Activated CD8-positive, alpha-beta memory T cell treated with anti-CD3 and anti-CD28 coated beads, Interleukin-2, amount 50 U/mL, for 4 hours (primary cell): Measurements from ENCODE around the gene EYA3.

Experiments
- DNase-seq: peaks from one replicate; pipeline ENCODE4 v3.0.0-alpha.2; 2020

The EYA3 gene

GRCh38 chr1:28088168-28088961 is at the start of gene EYA3:
TSS of gene EYA3 (minus strand) at chr1:28088610. CDS start at chr1:28058026, 30,584 bp downstream.
- DNase-seq, result peak; percentile 99

GRCh38 chr1:28136922-28137613 is 48.7 kb upstream of the EYA3 start:
- no peak for DNase-seq

GRCh38 chr1:28136169-28136921 is 47.9 kb upstream of the EYA3 start:
- DNase-seq, result no peak

DNA sequence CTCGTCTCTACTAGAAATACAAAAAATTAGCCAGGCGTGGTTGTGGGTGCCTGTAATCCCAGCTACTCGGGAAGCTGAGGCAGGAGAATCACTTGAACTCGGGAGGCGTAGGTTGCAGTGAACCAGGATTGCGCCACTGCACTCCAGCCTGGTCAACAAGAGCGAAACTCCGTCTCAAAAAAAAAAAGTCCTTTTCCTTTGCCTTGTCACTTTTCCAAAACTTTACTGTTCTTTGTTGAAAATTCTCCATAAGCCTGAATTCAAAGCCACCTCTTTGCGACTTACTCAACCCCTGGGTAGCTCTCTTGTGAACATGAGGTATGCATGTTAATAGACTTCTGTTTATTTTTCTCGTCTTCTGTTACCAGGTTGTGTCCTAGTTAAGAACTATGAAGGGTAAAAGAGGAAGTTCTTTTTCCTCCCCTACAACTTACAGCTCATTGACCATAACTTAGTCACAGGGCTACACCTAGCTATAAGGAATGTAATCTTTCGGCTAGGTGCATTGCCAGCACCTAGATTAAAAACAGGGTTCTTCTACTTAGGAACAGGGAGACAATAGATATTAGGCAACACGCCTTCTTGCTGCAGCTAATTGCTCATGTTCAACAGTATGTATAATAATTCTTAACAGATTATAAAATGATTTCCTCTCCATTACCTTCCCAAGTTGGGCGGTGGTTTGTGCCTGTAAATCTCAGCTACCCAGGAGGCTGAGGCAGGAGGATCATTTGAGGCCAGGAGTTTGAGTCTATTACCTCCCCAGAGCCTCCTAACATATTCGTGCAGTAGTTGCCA is 47.2 kb upstream of the EYA3 start:
- no peak for DNase-seq

- no peak for DNase-seq
Observed at GRCh38 chr1:28134651-28135207, 46.3 kb upstream of the EYA3 start.

DNA sequence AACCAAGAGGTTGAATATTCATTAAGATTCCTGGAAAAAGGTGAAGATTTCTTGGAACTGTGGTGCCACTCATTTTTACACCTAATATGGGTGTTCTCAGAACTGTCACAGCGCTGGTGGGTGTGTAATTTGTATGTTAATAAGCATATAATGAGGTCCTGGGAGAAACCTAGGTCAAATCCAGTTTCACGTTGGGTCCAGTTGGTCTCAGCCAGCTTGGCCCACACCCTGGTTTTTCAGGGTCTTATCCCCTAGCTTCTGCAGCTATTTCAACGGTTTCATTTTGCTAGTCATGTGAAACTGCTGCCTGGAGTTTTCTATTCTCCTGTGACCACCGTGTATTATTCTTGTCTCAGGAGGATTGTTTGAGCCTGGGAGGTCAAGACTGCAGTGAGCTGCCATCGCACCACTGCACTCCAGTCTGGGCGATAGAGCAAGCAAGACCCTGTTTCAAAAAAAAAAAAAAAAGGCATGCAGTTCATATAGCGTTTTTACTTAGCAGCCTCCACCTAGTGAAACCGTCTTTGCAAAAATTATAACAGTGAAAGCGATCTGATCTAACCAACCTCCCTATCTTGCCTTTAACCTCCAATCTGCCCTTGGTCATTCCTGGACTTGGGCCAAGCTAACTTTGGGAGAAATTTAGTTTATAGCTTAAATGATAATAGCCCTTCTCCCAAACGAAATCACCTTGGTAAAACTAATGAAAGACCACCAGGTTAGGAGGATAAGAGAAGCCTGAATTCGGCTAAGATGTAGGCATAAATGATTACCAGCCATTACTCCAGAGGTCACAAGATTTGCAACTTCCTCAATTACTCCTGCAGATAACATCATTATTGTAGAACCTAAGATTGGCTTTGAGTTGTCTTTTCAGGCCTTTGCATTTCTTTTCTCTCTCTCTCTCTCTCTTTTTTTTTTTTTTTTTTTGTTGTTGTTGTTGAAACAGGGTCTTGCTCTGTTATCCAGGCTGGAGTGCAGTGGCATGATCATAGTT is 44.1 kb upstream of the EYA3 start:
- DNase-seq, result no peak

GRCh38 chr1:28130901-28131300 is 42.5 kb upstream of the EYA3 start:
- DNase-seq, result no peak

DNA sequence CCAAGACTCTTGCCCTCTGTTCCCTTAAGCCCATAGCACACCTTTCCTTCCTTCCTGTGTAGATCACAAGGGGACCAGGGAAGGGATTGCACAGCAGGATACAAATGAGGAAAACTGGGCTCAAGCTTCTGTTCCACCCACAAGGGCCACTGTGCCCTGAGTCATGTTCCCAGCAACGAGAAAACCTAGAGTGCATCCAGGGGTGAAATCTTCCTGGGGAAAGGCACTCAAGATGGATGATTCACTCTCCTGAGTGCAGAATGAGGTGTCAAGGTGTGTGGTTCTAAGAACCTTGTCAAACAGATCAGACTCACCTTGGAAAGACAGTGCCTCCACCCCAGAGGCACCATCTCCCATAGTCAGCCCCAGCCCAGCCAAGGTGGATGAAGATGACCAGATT is 40.7 kb upstream of the EYA3 start:
- DNase-seq, result no peak

- DNase-seq, result no peak
Observed at GRCh38 chr1:28127617-28128257, 39.3 kb upstream of the EYA3 start.

GRCh38 chr1:28126783-28127490 is 38.5 kb upstream of the EYA3 start:
- DNase-seq, result no peak

- DNase-seq, result no peak
Observed at GRCh38 chr1:28126212-28126611, 37.8 kb upstream of the EYA3 start.

DNA sequence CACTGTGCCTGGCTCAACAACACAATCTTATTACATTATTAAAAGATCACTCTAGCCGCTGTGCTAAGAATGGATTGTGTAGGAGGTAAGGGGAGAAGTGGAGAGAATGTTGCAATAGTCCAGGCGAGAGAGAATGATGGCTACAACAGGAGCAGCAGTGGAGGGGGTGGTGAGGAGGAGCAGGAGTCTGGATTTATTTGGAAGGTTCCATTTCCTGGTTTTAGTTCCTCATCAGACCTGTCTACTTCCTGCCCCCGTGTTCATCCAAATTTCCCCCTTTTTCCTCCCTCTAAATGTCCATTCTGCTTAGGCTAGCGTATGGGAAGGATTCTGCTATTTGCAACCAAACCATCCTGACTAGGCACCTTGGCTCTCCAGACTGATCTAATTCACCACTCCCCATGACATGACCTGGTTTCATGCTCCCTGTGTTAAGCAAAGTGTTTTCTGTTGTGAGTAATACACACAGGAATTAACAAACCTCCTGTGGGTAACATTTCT is 35.1 kb upstream of the EYA3 start:
- DNase-seq, result no peak

DNA sequence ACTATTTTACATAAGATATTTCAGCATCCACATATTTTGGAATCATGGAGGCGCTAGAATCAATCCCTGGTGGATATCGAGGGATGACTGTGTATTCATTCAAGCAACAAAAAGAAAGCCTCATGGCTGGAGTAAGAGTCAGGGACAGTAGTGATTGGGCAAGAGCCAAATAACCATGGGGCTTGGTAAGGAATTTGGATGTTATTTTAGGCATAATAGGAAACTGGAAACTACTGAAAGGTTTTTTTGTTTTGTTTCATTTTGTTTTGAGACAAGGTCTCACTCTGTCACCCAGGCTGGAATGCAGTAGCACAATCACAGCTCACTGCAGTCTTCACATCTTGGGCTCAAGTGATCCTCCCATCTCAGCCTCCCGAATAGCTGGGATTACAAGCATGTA is 33.8 kb upstream of the EYA3 start:
- DNase-seq, result no peak

DNA sequence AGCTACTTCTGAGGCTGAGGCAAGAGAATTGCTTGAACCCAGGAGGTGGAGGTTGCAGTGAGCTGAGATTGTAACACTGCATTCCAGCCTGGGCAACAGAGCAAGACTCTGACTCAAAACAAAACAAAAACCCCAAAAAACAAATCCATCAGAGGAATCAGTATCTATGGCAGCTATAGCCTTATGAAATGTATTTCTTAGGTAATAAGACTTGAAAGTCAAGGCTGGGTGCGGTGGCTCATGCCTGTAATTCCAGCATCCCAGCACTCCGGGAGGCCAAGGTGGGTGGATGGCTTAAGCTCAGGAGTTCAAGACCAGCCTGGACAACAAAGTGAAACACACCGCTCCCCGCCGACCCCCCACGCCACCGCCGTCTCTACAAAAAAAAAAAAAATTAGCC is 31.1 kb upstream of the EYA3 start:
- no peak for DNase-seq

DNA sequence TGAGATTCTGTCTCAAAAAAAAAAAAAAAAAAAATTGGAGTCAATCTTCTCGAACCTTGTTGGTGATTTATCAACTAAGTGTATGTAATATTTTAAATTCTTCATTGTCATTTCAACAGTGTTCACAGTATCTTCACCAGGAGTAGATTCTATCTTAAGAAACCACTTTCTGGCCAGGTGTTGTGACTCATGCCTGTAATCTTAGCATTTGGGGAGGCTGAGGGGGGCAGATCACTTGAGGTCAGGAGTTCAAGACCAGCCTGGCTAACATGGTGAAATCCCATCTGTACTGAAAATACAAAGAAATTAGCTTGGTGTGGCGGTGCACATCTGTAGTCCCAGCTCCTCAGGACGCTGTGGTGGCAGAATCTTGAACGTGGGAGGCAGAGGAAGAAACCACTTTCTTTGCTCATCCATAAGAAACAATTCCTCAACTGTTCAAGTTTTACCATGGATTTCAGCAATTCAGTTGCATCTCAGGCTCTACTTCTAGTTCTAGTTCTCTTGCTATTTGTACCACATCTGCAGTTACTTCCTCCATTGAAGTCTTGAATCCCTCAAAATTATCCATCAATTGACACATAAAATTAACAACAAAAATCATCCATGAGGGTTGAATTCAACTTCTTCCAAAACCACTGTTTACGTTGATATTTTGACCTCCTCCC is 30.4 kb upstream of the EYA3 start:
- DNase-seq, result no peak

GRCh38 chr1:28115267-28115666 is 26.9 kb upstream of the EYA3 start:
- peak; percentile 23 for DNase-seq

DNA sequence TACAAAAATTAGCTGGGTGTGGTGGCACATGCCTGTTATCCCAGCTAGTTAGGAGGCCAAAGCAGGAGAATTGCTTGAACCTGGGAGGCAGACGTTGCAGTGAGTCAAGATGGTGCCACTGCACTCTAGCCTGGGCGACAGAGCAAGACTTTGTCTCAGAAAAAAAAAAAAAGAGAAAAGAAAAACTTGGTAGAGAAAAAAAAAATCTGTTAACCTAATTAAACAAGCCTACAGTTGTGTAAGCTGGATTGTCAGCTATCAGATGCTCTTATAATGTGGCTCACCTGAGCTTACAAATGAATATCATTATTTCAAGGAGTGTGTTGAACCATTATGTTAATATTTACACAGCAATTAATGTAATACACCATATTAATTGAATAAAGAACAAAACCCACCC is 26.4 kb upstream of the EYA3 start:
- no peak for DNase-seq

- DNase-seq, result no peak
Observed at GRCh38 chr1:28113242-28113572, 24.8 kb upstream of the EYA3 start.
